ENCODE results near the gene PALD1. TPM values are rescaled to one million over a fixed set of nuclear protein-coding genes. Genes with fewer than 3 reads are reported as not detected.

Gene PALD1
- total RNA-seq, 4 donors from 2014 or later = 6.2 to 12.1 (median 7.7) TPM

DNA sequence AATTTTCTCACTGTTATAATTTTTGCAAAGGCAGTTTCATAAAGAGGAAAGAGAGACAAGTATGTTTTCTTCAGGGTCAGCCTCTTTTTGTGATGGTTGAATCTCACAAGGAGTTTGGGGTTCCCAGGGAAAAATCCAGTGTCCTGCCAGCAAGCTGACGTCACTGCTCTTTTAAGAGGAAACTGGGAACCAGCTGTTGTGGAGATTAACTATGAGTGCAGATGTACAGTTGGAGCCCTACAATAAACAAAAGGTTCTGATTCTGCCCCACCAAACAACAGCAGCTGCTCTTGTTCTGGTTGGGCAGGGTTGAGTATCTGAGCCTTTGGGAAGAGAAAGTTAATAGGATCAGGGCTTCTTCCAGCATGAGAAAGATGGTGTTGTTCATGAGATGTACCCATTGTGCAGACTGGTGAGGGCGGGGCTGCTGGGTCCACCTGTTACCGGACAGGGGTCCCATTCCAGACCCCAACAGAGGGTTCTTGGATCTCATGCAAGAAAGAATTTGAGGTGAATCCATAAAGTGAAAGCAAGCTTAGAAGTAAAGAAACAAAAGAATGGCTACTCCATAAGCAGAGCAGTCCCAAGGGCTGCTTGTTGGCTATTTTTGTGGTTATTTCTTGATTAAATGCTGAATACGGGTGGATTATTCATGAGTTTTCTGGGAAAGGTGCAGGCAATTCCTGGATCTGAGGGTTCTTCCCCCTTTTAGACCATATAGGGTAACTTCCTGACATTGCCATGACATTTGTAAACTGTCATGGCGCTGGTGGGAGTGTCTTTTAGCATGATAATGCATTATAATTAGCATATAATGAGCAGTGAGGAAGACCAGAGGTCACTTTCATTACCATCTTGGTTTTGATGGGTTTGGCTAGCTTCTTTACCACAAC, 111.4 kb downstream of the PALD1 start:
- no peak for DNase-seq (ENCODE audit: low spot score in 2 of 2)
- TF ChIP-seq POLR2A (IDR thresholded peaks at IDR 0.05) (no peak), CTCF (IDR thresholded peaks at IDR 0.05) (no peak), EP300 (IDR thresholded peaks at IDR 0.05) (no peak), POLR2AphosphoS5 (IDR thresholded peaks at IDR 0.05) (no peak)
- Histone ChIP-seq H3K27me3 (peaks cover 2% of the 10 kb centered on the region), H3K4me3 (no peak overlapping the region), H3K36me3 (no peaks in the 10 kb centered on the region), H3K4me1 (no peaks in the 10 kb centered on the region), H3K27ac (no peak overlapping the region), H3K9me3 (no peaks in the 10 kb centered on the region)
- WGBS = 81% methylated on average over 5 of the region's 5 CpGs

GRCh38 chr10:70590655-70591416, 112.3 kb downstream of the PALD1 start:
- no peak overlapping the region for H3K27ac ChIP-seq

GRCh38 chr10:70592186-70592735, 113.7 kb downstream of the PALD1 start:
- H3K27me3 ChIP-seq = peaks cover 2% of the 10 kb centered on the region

More at GRCh38 chr10:70590655-70591416, 112.3 kb downstream of the PALD1 start:
- Histone ChIP-seq H3K4me1 (no peaks in the 10 kb centered on the region), H3K9me3 (no peaks in the 10 kb centered on the region), H3K27me3 (peaks cover 2% of the 10 kb centered on the region), H3K36me3 (no peaks in the 10 kb centered on the region), H3K4me3 (no peak overlapping the region)
- DNase-seq (ENCODE audit: low spot score in 2 of 2) = no peak
- TF ChIP-seq CTCF (IDR thresholded peaks at IDR 0.05) = no peak
- no peak for TF ChIP-seq POLR2AphosphoS5 (IDR thresholded peaks at IDR 0.05)
- TF ChIP-seq EP300 (IDR thresholded peaks at IDR 0.05) = no peak
- TF ChIP-seq POLR2A (IDR thresholded peaks at IDR 0.05) = no peak
- WGBS = 94% methylated on average over 5 of the region's 5 CpGs

DNA sequence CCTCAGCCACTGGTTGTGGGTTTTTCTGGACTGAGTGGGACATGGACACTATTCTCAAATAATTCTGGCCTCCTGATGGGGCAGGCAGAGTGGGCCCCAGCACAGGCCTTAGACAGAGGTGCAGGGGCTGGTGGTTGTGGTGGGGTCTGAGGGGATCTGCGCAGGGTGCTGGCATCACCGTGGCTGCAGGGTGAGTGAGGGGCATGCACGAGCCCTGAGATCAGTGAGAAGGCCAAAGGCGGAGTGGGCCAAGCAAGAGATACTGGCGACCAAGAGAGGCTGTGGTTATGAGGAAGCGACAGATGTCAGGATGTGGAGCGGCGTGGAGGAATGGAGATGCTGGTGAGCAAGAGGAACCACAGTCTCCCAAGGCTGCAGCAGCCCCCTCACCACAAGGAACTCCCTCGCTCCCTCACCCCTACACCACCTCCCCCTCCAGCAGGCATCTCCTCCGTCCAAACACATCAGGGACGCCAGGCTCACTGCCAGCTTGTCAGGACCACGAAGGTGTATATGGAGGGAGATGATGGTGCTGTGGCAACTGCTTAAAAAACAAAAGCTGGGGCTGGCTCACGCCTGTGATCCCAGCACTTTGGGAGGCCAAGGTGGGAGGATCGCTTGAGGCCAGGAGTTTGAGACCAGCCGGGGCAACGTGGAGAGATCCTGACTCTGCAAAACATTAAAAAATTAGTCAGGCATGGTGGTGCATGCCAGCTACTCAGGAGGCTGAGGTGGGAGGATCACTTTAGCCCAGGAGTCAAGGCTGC, 114.4 kb downstream of the PALD1 start:
- DNase-seq (ENCODE audit: low spot score in 2 of 2) = no peak
- H3K27ac ChIP-seq = no peak overlapping the region
- H3K36me3 ChIP-seq = no peaks in the 10 kb centered on the region
- no peaks in the 10 kb centered on the region for H3K4me1 ChIP-seq
- no peaks in the 10 kb centered on the region for H3K9me3 ChIP-seq
- TF ChIP-seq CTCF (IDR thresholded peaks at IDR 0.05) (no peak), POLR2AphosphoS5 (IDR thresholded peaks at IDR 0.05) (no peak), POLR2A (IDR thresholded peaks at IDR 0.05) (no peak), EP300 (IDR thresholded peaks at IDR 0.05) (no peak)
- WGBS = 83% methylated on average over 16 of the region's 16 CpGs
- no peak overlapping the region for H3K4me3 ChIP-seq
- H3K27me3 ChIP-seq = peaks cover 2% of the 10 kb centered on the region

More at GRCh38 chr10:70592186-70592735, 113.7 kb downstream of the PALD1 start:
- Histone ChIP-seq H3K4me3 (no peak overlapping the region), H3K4me1 (no peaks in the 10 kb centered on the region), H3K27ac (no peak overlapping the region), H3K9me3 (no peaks in the 10 kb centered on the region), H3K36me3 (no peaks in the 10 kb centered on the region)
- DNase-seq (ENCODE audit: low spot score in 2 of 2) = no peak
- 92% methylated on average over 2 of the region's 2 CpGs for WGBS
- TF ChIP-seq POLR2AphosphoS5 (IDR thresholded peaks at IDR 0.05) = no peak
- TF ChIP-seq EP300 (IDR thresholded peaks at IDR 0.05) = no peak
- TF ChIP-seq POLR2A (IDR thresholded peaks at IDR 0.05) = no peak
- TF ChIP-seq CTCF (IDR thresholded peaks at IDR 0.05) = no peak

Data from suprapubic skin (tissue), 4 donors.